PC-3 (cell line): ENCODE data around the gene DPF1.

Source experiments
- CTCF ChIP-seq: fragments of 300-600 bp; sonication (generic); conservative IDR thresholded peaks from 2 replicates; pipeline ENCODE4 v1.5.1; 2017; ENCODE audit warnings: antibody characterized with exemption, low read depth, mild to moderate bottlenecking, low read length
- EZH2 ChIP-seq: fragments of 300-600 bp; sonication (generic); IDR thresholded peaks from one replicate; pipeline ENCODE4 v1.6.1; 2017; ENCODE audit warnings: antibody characterized with exemption, mild to moderate bottlenecking, low read length; ENCODE audit not compliant: unreplicated experiment
- EZH2phosphoT487 ChIP-seq: fragments of 300-600 bp; sonication (generic); IDR thresholded peaks from 2 replicates; pipeline ENCODE4 v1.6.1; 2018; ENCODE audit warnings: mild to moderate bottlenecking, antibody characterized with exemption, low read length, borderline replicate concordance

GRCh38 chr19:38162632-38163031 lies 61.4 kb downstream of the DPF1 start:
- TF ChIP-seq CTCF (no peak), EZH2 (no peak), EZH2phosphoT487 (no peak)
